Endothelial cell of umbilical vein (primary cell): ENCODE results near the gene MRPL44. TPM values are rescaled to one million over a fixed set of nuclear protein-coding genes. Genes with fewer than 3 reads are reported as not detected.

Experiments used
- BruUV-seq: library from RNA; stranded (reverse); fragments of 400-500 nt; replicated peaks from 2 replicates; lab custom pipeline; 2021; lab: Mats Ljungman, UMichigan
- CTCF ChIA-PET: fragments of 300-600, 350-600 bp; sonication (Branson Sonifier 250); formaldehyde crosslinking; loops from one replicate; lab custom pipeline; 2021; ENCODE audit warnings: antibody characterized with exemption, inconsistent platforms; lab: Charles Lee
- POLR2A ChIA-PET: fragments of 300-600, 350-600 bp; sonication (Branson Sonifier 250); formaldehyde crosslinking; loops from one replicate; lab custom pipeline; 2021; ENCODE audit warnings: antibody characterized with exemption, inconsistent platforms; lab: Charles Lee
- DNase-seq: peaks from one replicate; pipeline ENCODE4 v3.0.0-alpha.2; 2011; ENCODE audit warnings: low read depth, low spot score
- FAIRE-seq: peaks from 2 replicates; lab custom pipeline; 2011; peaks lifted over from hg19 to GRCh38; lab: Jason Lieb, UNC
- H2AFZ ChIP-seq: 2 replicates; pipeline ENCODE4 v1.6.0; 2012; ENCODE audit warnings: low read depth, low read length, control low read depth, inconsistent platforms
- H3K27ac ChIP-seq: 2 replicates; pipeline ENCODE4 v1.5.1; 2011; ENCODE audit warnings: low read depth, mild to moderate bottlenecking, control low read depth, low read length, moderate library complexity; ENCODE audit not compliant: insufficient read depth
- H3K27me3 ChIP-seq, 2 experiments: 2 replicates each; pipeline versions ENCODE4 v1.6.0 to v1.6.1; 2011; ENCODE audit warnings: low read length in 2 of 2, mixed read lengths in 1 of 2; ENCODE audit not compliant: control insufficient read depth in 2 of 2, insufficient read depth in 2 of 2
- H3K36me3 ChIP-seq, 2 experiments: 2 replicates in 1 of 2; 3 replicates in 1 of 2; pipeline ENCODE4 v1.5.1; 2011; ENCODE audit warnings: low read length in 2 of 2, mild to moderate bottlenecking in 1 of 2, moderate library complexity in 1 of 2; ENCODE audit not compliant: control insufficient read depth in 2 of 2, insufficient read depth in 2 of 2; ENCODE audit errors: extremely low read depth in 1 of 2
- H3K4me1 ChIP-seq: 3 replicates; pipeline ENCODE4 v1.5.1; 2011; ENCODE audit warnings: mild to moderate bottlenecking, low read length; ENCODE audit not compliant: control insufficient read depth, insufficient read depth; ENCODE audit errors: extremely low read depth
- H3K4me2 ChIP-seq: 2 replicates; pipeline ENCODE4 v1.6.1; 2011; ENCODE audit warnings: low read length, control low read depth, mixed read lengths; ENCODE audit not compliant: insufficient read depth
- H3K4me3 ChIP-seq, 3 experiments: fragments of 200-600 bp in 1 of 3; sonication (generic), shearing (Covaris generic) in 1 of 3; replicated peaks in 1 of 3; 2 replicates each; pipeline ENCODE4 v1.5.1; 2011 to 2016; ENCODE audit warnings: control low read depth in 3 of 3, low read length in 3 of 3, mild to moderate bottlenecking in 2 of 3, inconsistent platforms in 1 of 3, low read depth in 1 of 3, moderate library complexity in 1 of 3; ENCODE audit not compliant: insufficient read depth in 1 of 3
- H3K79me2 ChIP-seq: 2 replicates; pipeline ENCODE4 v1.6.0; 2012; ENCODE audit warnings: low read length, inconsistent platforms; ENCODE audit not compliant: control insufficient read depth, insufficient read depth
- H3K9ac ChIP-seq: replicated peaks from 2 replicates; pipeline ENCODE3; 2011; ENCODE audit warnings: low read length, control low read depth; ENCODE audit not compliant: insufficient read depth; ENCODE audit errors: extremely low read depth
- H3K9me1 ChIP-seq: replicated peaks from 3 replicates; pipeline ENCODE4 v1.6.0; 2011; ENCODE audit warnings: mild to moderate bottlenecking, low read length; ENCODE audit not compliant: control insufficient read depth, insufficient read depth; ENCODE audit errors: extremely low read depth
- H3K9me3 ChIP-seq: replicated peaks from 2 replicates; pipeline ENCODE4 v1.5.1; 2012; ENCODE audit warnings: low read length, inconsistent platforms; ENCODE audit not compliant: control insufficient read depth, insufficient read depth
- H4K20me1 ChIP-seq: replicated peaks from 2 replicates; pipeline ENCODE3; 2011; ENCODE audit warnings: mild to moderate bottlenecking, low read length; ENCODE audit not compliant: control insufficient read depth, insufficient read depth; ENCODE audit errors: extremely low read depth
- CTCF ChIP-seq, 2 donors: IDR thresholded peaks; 1 replicate in 1 of 2; 2 replicates in 1 of 2; pipeline ENCODE4 v1.5.1; 2011; ENCODE audit warnings: low read length in 2 of 2, mild to moderate bottlenecking in 2 of 2, moderate library complexity in 2 of 2, control low read depth in 1 of 2, inconsistent platforms in 1 of 2, low read depth in 1 of 2; ENCODE audit not compliant: insufficient read depth in 1 of 2; ENCODE audit errors: extremely low read depth in 1 of 2
- EZH2 ChIP-seq: IDR thresholded peaks from 2 replicates; pipeline ENCODE4 v1.6.1; 2012; ENCODE audit warnings: borderline replicate concordance, low read depth, mild to moderate bottlenecking, moderate library complexity, low read length, inconsistent platforms; ENCODE audit not compliant: severe bottlenecking
- FOS ChIP-seq: IDR thresholded peaks from 2 replicates; pipeline ENCODE4 v1.6.1; 2011; ENCODE audit warnings: mild to moderate bottlenecking, low read length, moderate library complexity, borderline replicate concordance; ENCODE audit not compliant: insufficient read depth
- GATA2 ChIP-seq: IDR thresholded peaks from 2 replicates; pipeline ENCODE4 v1.7.0; 2011; ENCODE audit warnings: low read depth, mild to moderate bottlenecking, moderate library complexity, mixed read lengths, low read length; ENCODE audit not compliant: insufficient read length, insufficient read depth
- JUN ChIP-seq: IDR thresholded peaks from 2 replicates; pipeline ENCODE4 v1.6.1; 2011; ENCODE audit warnings: borderline replicate concordance, low read depth; ENCODE audit not compliant: insufficient read length, insufficient read depth
- MAX ChIP-seq: IDR thresholded peaks from 2 replicates; pipeline ENCODE4 v1.6.1; 2011; ENCODE audit not compliant: insufficient read depth, insufficient read length
- MYC ChIP-seq: IDR thresholded peaks from one replicate; pipeline ENCODE4 v1.6.1; 2011; ENCODE audit warnings: mild to moderate bottlenecking, low read depth, low read length
- POLR2A ChIP-seq: IDR thresholded peaks from 2 replicates; pipeline ENCODE4 v1.6.1; 2012; ENCODE audit warnings: low read depth, mild to moderate bottlenecking, control low read depth, low read length
- POLR2AphosphoS5 ChIP-seq: IDR thresholded peaks from 2 replicates; pipeline ENCODE4 v1.6.1; 2012; ENCODE audit warnings: low read depth, mild to moderate bottlenecking, control low read depth, low read length, moderate library complexity; ENCODE audit not compliant: insufficient read depth
- dilution Hi-C: fragments of 300-500 bp; cut with MboI; formaldehyde crosslinking; loops from one replicate; pipeline ENCODE4 v1.15.0; 2019; ENCODE audit warnings: low sequenced_read_pairs; ENCODE audit not compliant: extremely low pct_ligation_motif_present
- intact Hi-C: fragments of 100-400 bp; cut with micrococcal nuclease; formaldehyde crosslinking; loops from one replicate; pipeline ENCODE4 v1.10.0; 2022
- polyA plus RNA-seq, 4 experiments: library from polyadenylated mRNA; depleted of rRNA in 3 of 4; stranded (reverse) in 3 of 4; unstranded in 1 of 4; fragments of >200 nt; gene quantifications; 2 replicates each; pipeline versions ENCODE4 v1.2.1 to v1.2.3, GENCODE V29; 2011 to 2012; ENCODE audit warnings: missing spikeins in 1 of 4
- total RNA-seq: library from RNA; stranded (reverse); gene quantifications from 2 replicates; pipeline ENCODE4 v1.2.3, GENCODE V29; 2021

MRPL44 gene
- total and polyA plus RNA-seq, 2 donors (not counting 3 experiments of a cell fraction or from before 2014, with no cell fraction given): 19.2 to 27.7 TPM

GRCh38 chr2:223944166-223944702 is 13.0 kb upstream of the MRPL44 start:
- peak; percentile 73 for FAIRE-seq
- POLR2A ChIA-PET: no interaction called here
- Histone ChIP-seq H3K4me1 (peaks cover 23% of the 10 kb centered on the region), H3K4me3 (peak overlapping the region; percentile 70 to 79 (median 77)), H3K79me2 (peaks cover 45% of the 10 kb centered on the region), H3K36me3 (no peaks in the 10 kb centered on the region), H3K9me3 (no peaks in the 10 kb centered on the region), H3K4me2 (peak overlapping the region; percentile 75), H3K9me1 (no peaks in the 10 kb centered on the region), H3K27me3 (no peaks in the 10 kb centered on the region), H2AFZ (peak overlapping the region; percentile 67), H3K27ac (peak overlapping the region; percentile 90), H4K20me1 (no peaks in the 10 kb centered on the region), H3K9ac (peak overlapping the region; percentile 82)
- intact Hi-C loops (loop anchor here (2.0 to 10.0 kb wide), 3 partner anchors 37 to 1001 kb away; partner anchors contain the start of gene AP1S3), dilution Hi-C loops (no loop called here)
- BruUV-seq: no TSS peak
- CTCF ChIA-PET: interaction anchor here (1.0 to 1.5 kb wide), 2 partner anchors 20 to 43 kb away, joined by 4 read pairs; no protein-coding TSS in a partner anchor
- no peak for TF ChIP-seq POLR2AphosphoS5
- TF ChIP-seq MYC: no peak
- TF ChIP-seq GATA2: no peak
- no peak for TF ChIP-seq POLR2A
- no peak for TF ChIP-seq FOS
- no peak for TF ChIP-seq JUN
- TF ChIP-seq CTCF (IDR thresholded peaks at IDR 0.05; ENCODE audit: extremely low read depth in 1 of 2, insufficient read depth in 1 of 2, low read depth in 1 of 2, low read length in 2 of 2): no peak
- no peak for TF ChIP-seq EZH2
- TF ChIP-seq MAX: no peak
- no peak for DNase-seq
